OCI-LY7 (cell line): ENCODE results near the gene ALG1.
"Not testable (repeated sequence)": the region's sequence is repeated elsewhere in the genome, so short reads cannot be mapped to it uniquely, and the experiment has no call there.

ENCODE experiments used
- CTCF ChIP-seq: fragments of 200-600 bp; sonication (generic); conservative IDR thresholded peaks from 2 replicates; pipeline ENCODE4 v1.5.1; 2014; ENCODE audit warnings: mild to moderate bottlenecking, antibody characterized with exemption, low read length, moderate library complexity, mixed read lengths
- EZH2phosphoT487 ChIP-seq: fragments of 200-600 bp; sonication (generic); IDR thresholded peaks from 2 replicates; pipeline ENCODE4 v1.6.1; 2018; ENCODE audit warnings: low read depth, borderline replicate concordance, mild to moderate bottlenecking, mixed run types, antibody characterized with exemption, low read length, moderate library complexity, mixed read lengths

- not testable (repeated sequence) for TF ChIP-seq CTCF, EZH2phosphoT487
Measured at GRCh38 chr16:5099174-5099573, 27.5 kb downstream of the ALG1 start.
